GM21360 (cell line): ENCODE measurements around the gene NAV2.
"Not testable (repeated sequence)": the region's sequence is repeated elsewhere in the genome, so short reads cannot be mapped to it uniquely, and the experiment has no call there.

Experiments
- ATAC-seq: cut with Tn5 transposase; IDR thresholded peaks from one replicate; pipeline ENCODE4 v1.9.1; 2021; ENCODE audit warnings: mild to moderate bottlenecking, moderate library complexity; ENCODE audit not compliant: unreplicated experiment

Gene NAV2

GRCh38 chr11:19938866-19939265, 226.2 kb downstream of the NAV2 start:
- ATAC-seq: no peak

- ATAC-seq: no peak
Observed at GRCh38 chr11:19939415-19939929, 226.8 kb downstream of the NAV2 start.

GRCh38 chr11:19940831-19941230, 228.2 kb downstream of the NAV2 start:
- ATAC-seq: no peak

GRCh38 chr11:19946681-19947080, 234.0 kb downstream of the NAV2 start:
- ATAC-seq: no peak

GRCh38 chr11:19947537-19948114, 235.0 kb downstream of the NAV2 start:
- ATAC-seq: no peak

GRCh38 chr11:19949606-19950005, 237.0 kb downstream of the NAV2 start:
- ATAC-seq: no peak

- peak; percentile 92 for ATAC-seq
Observed at GRCh38 chr11:19951558-19952115, 239.0 kb downstream of the NAV2 start.

GRCh38 chr11:19952116-19952605, 239.5 kb downstream of the NAV2 start:
- ATAC-seq: no peak

GRCh38 chr11:19952911-19953310, 240.3 kb downstream of the NAV2 start:
- no peak for ATAC-seq

GRCh38 chr11:19953336-19953735, 240.7 kb downstream of the NAV2 start:
- ATAC-seq: no peak

- ATAC-seq: no peak
Observed at GRCh38 chr11:19953909-19954308, 241.3 kb downstream of the NAV2 start.

- ATAC-seq: no peak
Observed at GRCh38 chr11:19954899-19955298, 242.3 kb downstream of the NAV2 start.

GRCh38 chr11:19955660-19956059, 243.0 kb downstream of the NAV2 start:
- ATAC-seq: no peak

GRCh38 chr11:19956228-19956627, 243.6 kb downstream of the NAV2 start:
- no peak for ATAC-seq

GRCh38 chr11:19957294-19957943, 244.8 kb downstream of the NAV2 start:
- no peak for ATAC-seq

- ATAC-seq: no peak
Observed at GRCh38 chr11:19958204-19958603, 245.6 kb downstream of the NAV2 start.

- ATAC-seq: no peak
Observed at GRCh38 chr11:19959210-19959609, 246.6 kb downstream of the NAV2 start.

GRCh38 chr11:19959648-19960059, 247.0 kb downstream of the NAV2 start:
- ATAC-seq: no peak

GRCh38 chr11:19960410-19960809, 247.8 kb downstream of the NAV2 start:
- ATAC-seq: not testable (repeated sequence)

GRCh38 chr11:19961225-19961624, 248.6 kb downstream of the NAV2 start:
- ATAC-seq: no peak

GRCh38 chr11:19962053-19962800, 249.6 kb downstream of the NAV2 start:
- no peak for ATAC-seq
